Parathyroid adenoma (tissue), 2 donors: ENCODE data around the gene NCOA1.
A peak's percentile ranks its signal among the peaks of the same experiment; 100 is the strongest.

Source experiments
- H2AFZ ChIP-seq: fragments of 300-600 bp; sonication (generic); one replicate; pipeline ENCODE4 v1.7.0; 2017; ENCODE audit warnings: antibody characterized with exemption, mild to moderate bottlenecking
- H3K27ac ChIP-seq: fragments of 300-600 bp; sonication (generic); one replicate; pipeline ENCODE4 v1.7.0; 2017
- H3K27me3 ChIP-seq: fragments of 300-600 bp; sonication (generic); one replicate; pipeline ENCODE4 v1.7.0; 2017; ENCODE audit warnings: low read length; ENCODE audit not compliant: control insufficient read depth, insufficient read depth
- H3K36me3 ChIP-seq: fragments of 300-600 bp; sonication (generic); one replicate; pipeline ENCODE4 v1.7.0; 2017; ENCODE audit warnings: low read length; ENCODE audit not compliant: control insufficient read depth, insufficient read depth
- H3K4me1 ChIP-seq: fragments of 300-600 bp; sonication (generic); one replicate; pipeline ENCODE4 v1.7.0; 2017; ENCODE audit warnings: control low read depth
- H3K4me2 ChIP-seq: fragments of 300-600 bp; sonication (generic); one replicate; pipeline ENCODE4 v1.7.0; 2017; ENCODE audit warnings: low read length
- H3K4me3 ChIP-seq: fragments of 300-600 bp; sonication (generic); one replicate; pipeline ENCODE4 v1.7.0; 2017; ENCODE audit warnings: low read depth, low read length
- H3K79me2 ChIP-seq: fragments of 300-600 bp; sonication (generic); one replicate; pipeline ENCODE4 v1.7.0; 2017; ENCODE audit warnings: control low read depth
- H3K9ac ChIP-seq: fragments of 300-600 bp; sonication (generic); one replicate; pipeline ENCODE4 v1.7.0; 2017; ENCODE audit warnings: mild to moderate bottlenecking
- H3K9me3 ChIP-seq: fragments of 300-600 bp; sonication (generic); one replicate; pipeline ENCODE4 v1.7.0; 2017; ENCODE audit warnings: low read length; ENCODE audit not compliant: control insufficient read depth
- CTCF ChIP-seq: fragments of 300-600 bp; sonication (generic); IDR thresholded peaks from one replicate; pipeline ENCODE4 v1.7.0; 2017; ENCODE audit warnings: antibody characterized with exemption, mild to moderate bottlenecking
- donor health status: primary hyperparathyroidism.

The NCOA1 gene

GRCh38 chr2:24697792-24698191 is 206.7 kb downstream of the NCOA1 start:
- no peak overlapping the region for H3K9ac ChIP-seq
- peak overlapping the region; percentile 7 for H3K4me2 ChIP-seq
- H2AFZ ChIP-seq, result no peak overlapping the region
- no peak for TF ChIP-seq CTCF
- no peak overlapping the region for H3K4me3 ChIP-seq
- no peaks in the 10 kb centered on the region for H3K36me3 ChIP-seq
- H3K4me1 ChIP-seq, result peaks cover under 1% of the 10 kb centered on the region
- H3K27ac ChIP-seq, result no peak overlapping the region
- no peaks in the 10 kb centered on the region for H3K9me3 ChIP-seq
- no peaks in the 10 kb centered on the region for H3K79me2 ChIP-seq
- H3K27me3 ChIP-seq, result no peaks in the 10 kb centered on the region

GRCh38 chr2:24702800-24703199 is 211.7 kb downstream of the NCOA1 start:
- no peak for TF ChIP-seq CTCF
- H2AFZ ChIP-seq, result no peak overlapping the region
- peaks cover 5% of the 10 kb centered on the region for H3K4me1 ChIP-seq
- no peaks in the 10 kb centered on the region for H3K79me2 ChIP-seq
- H3K36me3 ChIP-seq, result no peaks in the 10 kb centered on the region
- H3K9me3 ChIP-seq, result no peaks in the 10 kb centered on the region
- no peak overlapping the region for H3K9ac ChIP-seq
- H3K27ac ChIP-seq, result no peak overlapping the region
- no peak overlapping the region for H3K4me3 ChIP-seq
- no peaks in the 10 kb centered on the region for H3K27me3 ChIP-seq
- no peak overlapping the region for H3K4me2 ChIP-seq

- Histone ChIP-seq H2AFZ (no peak overlapping the region), H3K79me2 (no peaks in the 10 kb centered on the region), H3K4me2 (no peak overlapping the region), H3K27ac (no peak overlapping the region), H3K4me3 (no peak overlapping the region), H3K9ac (no peak overlapping the region), H3K27me3 (no peaks in the 10 kb centered on the region), H3K36me3 (peaks cover 2% of the 10 kb centered on the region), H3K9me3 (no peaks in the 10 kb centered on the region), H3K4me1 (peaks cover 5% of the 10 kb centered on the region)
- TF ChIP-seq CTCF, result no peak
Observed at GRCh38 chr2:24704692-24705091, 213.6 kb downstream of the NCOA1 start.

- H3K27ac ChIP-seq, result no peak overlapping the region
- TF ChIP-seq CTCF, result no peak
- H3K27me3 ChIP-seq, result no peaks in the 10 kb centered on the region
- peaks cover 2% of the 10 kb centered on the region for H3K36me3 ChIP-seq
- no peak overlapping the region for H3K9ac ChIP-seq
- H3K4me1 ChIP-seq, result peaks cover 10% of the 10 kb centered on the region
- H3K79me2 ChIP-seq, result no peaks in the 10 kb centered on the region
- no peaks in the 10 kb centered on the region for H3K9me3 ChIP-seq
- no peak overlapping the region for H3K4me2 ChIP-seq
- H3K4me3 ChIP-seq, result no peak overlapping the region
- no peak overlapping the region for H2AFZ ChIP-seq
Observed at GRCh38 chr2:24707143-24707542, 216.1 kb downstream of the NCOA1 start.

GRCh38 chr2:24708537-24709152 is 217.6 kb downstream of the NCOA1 start:
- H3K27ac ChIP-seq, result no peak overlapping the region
- no peaks in the 10 kb centered on the region for H3K9me3 ChIP-seq
- no peaks in the 10 kb centered on the region for H3K27me3 ChIP-seq
- no peak overlapping the region for H3K9ac ChIP-seq
- no peak overlapping the region for H2AFZ ChIP-seq
- H3K4me3 ChIP-seq, result no peak overlapping the region
- H3K79me2 ChIP-seq, result no peaks in the 10 kb centered on the region
- no peak overlapping the region for H3K4me2 ChIP-seq
- TF ChIP-seq CTCF, result no peak
- peaks cover 2% of the 10 kb centered on the region for H3K36me3 ChIP-seq
- peaks cover 5% of the 10 kb centered on the region for H3K4me1 ChIP-seq
